ENCODE results near the gene PPIP5K2.
"Not testable (repeated sequence)": the region's sequence is repeated elsewhere in the genome, so short reads cannot be mapped to it uniquely, and the experiment has no call there.

The PPIP5K2 gene

DNA sequence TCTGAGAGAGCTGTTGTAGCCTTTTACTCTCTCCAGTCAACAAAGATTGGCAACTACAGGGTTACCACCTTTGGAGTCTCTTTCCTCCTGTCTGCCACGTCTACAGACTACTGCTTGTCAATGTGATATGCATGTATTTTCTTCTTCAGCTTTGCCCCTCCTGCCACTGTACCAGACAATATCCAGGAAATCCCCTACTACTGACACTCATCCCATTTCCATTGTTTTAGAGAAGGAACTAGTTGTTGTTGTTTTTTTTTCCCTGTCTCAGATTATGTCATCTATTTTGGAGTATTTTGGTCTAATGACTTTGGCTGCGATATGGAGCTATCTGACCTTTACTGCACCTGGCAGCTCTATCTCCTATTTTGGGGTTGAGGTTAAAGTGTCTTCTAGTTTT, 88.4 kb downstream of the PPIP5K2 start:
- no peak for DNase-seq (ENCODE audit: low read depth)

DNA sequence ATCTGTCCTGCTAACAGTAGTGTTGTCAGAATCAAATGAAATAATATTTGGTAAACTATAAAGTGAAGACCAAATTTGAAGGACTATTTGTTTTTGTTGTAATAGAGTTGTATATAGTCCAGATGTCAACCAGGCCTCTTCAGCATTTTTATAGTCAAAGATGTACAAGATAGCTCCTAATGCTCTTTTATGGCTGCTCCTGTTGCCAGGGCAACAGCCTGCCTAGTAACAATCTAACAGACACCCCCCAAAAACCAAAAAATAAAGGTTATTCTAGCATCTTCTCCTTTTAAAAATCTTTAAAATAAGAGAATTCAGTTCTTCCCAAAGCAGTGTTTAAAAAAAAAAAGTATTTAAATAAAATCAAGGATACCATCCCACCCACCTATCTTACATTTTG, 89.0 kb downstream of the PPIP5K2 start:
- no peak for DNase-seq (ENCODE audit: low read depth)

DNA sequence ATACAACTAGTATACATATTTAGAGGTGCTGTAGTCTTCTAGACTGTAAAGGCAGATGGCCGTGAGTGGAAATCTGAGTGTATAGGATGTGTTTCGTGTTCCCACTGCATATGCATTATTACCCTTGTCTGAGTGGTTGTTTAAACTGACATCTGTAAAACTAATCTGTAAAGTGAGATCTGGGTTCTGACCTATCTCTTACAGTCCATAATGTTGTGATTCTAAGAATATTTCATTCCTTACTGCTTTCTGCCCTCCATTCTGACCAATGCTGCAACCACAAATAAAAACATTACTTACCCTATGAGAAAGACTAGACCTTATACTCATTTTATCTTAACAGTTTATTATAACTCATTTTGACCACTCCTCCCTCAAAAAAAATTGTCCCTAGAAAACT, 90.9 kb downstream of the PPIP5K2 start:
- no peak for DNase-seq (ENCODE audit: low read depth)

DNA sequence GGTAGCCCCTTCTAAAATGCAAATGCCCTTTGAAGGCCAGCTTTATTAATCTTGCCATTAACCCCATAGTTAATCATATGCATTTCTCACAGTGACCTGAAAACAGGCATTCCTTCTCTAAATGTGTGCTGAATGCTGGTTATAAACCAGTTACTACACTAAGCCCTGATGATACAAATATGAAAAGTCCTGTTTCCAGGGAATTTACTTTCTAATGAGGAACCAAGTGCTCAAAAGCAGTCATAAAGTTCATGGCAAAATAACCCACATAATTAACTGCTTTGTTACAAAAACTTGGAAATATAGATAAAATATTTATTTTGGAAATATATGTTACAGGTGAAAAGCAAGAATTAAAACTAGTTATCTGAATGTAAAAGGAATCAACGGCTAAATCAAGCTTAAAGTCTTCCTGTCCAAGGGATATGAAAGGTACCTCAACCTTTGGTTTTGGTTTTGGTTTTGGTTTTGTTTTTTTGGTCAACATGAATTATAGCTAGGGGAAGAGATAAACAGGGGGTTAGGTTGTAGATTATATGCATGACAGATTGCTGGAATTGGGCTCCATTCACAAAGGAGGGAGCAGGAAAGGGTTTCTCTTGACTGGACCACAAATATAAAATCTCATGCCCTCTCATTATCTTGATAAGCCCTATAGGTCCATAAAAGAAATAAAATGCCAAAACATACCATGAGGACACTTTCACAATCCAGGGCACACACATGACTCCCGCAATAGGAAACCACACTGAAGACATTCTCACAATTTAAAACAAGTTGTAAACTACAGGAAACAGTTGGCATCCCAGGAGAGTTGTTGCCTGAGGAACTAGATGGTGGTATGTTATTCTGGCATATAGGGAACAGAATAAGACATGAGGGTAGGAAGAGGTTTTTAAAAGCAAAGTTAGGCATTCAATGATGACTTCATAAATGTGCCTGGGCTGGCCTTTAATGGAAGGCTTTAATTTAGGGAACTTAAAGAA, 91.8 kb downstream of the PPIP5K2 start:
- DNase-seq (ENCODE audit: low read depth), result no peak

DNA sequence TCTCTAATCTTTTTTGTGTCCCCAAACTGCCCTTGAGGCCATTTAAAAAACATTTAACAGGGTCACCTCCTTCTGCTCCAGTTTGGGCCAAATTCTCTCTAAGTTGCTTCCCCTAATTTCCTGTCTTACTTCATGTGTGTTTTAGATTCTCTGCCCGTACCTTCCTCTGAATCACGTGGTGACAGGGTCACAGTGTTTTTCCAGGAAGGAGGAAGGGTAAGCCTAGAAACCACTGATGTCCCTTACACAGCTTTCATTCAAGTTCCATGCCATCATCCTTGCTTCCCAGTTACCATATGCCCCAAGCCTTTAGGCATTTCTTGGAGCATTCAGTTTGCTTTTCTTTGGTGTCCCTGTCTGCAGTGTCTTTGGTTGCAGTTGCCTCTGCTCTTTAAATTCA, 96.0 kb downstream of the PPIP5K2 start:
- peak; percentile 26 for DNase-seq (ENCODE audit: low read depth)

DNA sequence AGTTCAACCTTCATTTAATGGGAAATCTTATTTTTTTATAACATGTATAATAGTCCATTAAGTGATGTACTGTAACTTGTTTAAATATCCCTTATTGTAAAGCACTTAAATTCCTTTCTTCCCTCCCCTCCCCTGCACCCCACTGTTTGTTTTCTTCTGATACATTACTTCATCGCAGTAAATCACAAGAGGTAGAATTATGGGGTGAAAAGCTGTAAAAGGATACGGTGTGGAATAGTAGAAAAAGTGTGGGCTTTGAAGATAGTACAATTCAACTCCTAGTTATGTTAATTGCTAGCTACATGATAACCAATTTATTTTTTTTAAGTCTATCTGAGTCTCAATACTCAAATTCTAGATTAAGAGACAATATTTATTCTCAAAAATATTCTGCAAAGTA, 96.6 kb downstream of the PPIP5K2 start:
- DNase-seq (ENCODE audit: low read depth), result no peak

DNA sequence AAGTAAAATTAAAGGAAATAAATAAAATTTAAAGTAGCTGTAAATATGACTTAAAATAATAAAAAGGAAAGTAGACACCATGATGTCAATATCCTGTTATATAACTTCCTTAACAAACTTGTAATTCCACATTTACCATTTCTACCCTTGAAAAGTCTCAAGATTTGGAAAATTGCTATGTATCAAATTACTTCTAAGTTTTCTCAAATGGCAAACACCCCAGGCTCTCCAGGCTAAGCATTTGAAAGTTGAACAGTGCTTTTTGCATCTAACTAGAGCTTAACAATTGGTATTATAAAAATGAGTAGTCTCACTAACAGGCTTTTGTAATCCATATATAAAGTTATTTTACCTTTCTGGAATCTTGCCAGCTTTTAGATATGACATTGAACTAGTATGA, 97.0 kb downstream of the PPIP5K2 start:
- no peak for DNase-seq (ENCODE audit: low read depth)

DNA sequence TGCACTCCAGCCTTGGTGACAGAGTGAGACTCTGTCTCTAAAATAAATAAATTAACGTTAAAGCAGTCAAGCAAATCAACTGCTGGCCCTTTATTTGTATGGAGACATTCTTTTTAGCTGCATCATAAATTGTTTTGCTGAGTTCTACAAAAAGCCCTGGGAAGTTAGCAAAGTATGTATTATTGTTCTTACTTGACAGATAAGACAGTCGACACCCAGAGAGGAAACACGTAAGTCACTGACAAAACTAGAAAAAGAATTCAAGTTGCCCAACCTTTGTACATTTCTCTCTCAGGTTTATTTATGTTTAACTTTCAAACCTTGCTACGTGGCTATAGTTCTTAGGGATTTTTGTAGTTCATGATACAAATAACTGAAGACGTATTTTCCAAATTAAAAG, 98.1 kb downstream of the PPIP5K2 start:
- peak; percentile 85 for DNase-seq (ENCODE audit: low read depth)

DNA sequence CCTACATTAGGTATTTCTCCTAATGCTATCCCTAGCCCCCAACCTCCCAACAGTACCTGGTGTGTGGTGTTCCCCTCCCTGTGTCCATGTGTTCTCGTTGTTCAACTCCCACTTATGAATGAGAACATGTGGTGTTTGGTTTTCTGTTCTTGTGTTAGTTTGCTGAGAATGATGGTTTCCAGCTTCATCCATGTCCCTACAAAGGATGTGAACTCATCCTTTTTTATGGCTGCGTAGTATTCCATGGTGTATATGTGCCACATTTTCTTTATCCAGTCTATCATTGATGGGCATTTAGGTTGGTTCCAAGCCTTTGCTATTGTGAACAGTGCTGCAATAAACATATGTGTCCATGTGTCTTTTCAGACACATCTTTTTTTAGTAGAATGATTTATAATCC, 99.0 kb downstream of the PPIP5K2 start:
- not testable (repeated sequence) for DNase-seq (ENCODE audit: low read depth)

DNA sequence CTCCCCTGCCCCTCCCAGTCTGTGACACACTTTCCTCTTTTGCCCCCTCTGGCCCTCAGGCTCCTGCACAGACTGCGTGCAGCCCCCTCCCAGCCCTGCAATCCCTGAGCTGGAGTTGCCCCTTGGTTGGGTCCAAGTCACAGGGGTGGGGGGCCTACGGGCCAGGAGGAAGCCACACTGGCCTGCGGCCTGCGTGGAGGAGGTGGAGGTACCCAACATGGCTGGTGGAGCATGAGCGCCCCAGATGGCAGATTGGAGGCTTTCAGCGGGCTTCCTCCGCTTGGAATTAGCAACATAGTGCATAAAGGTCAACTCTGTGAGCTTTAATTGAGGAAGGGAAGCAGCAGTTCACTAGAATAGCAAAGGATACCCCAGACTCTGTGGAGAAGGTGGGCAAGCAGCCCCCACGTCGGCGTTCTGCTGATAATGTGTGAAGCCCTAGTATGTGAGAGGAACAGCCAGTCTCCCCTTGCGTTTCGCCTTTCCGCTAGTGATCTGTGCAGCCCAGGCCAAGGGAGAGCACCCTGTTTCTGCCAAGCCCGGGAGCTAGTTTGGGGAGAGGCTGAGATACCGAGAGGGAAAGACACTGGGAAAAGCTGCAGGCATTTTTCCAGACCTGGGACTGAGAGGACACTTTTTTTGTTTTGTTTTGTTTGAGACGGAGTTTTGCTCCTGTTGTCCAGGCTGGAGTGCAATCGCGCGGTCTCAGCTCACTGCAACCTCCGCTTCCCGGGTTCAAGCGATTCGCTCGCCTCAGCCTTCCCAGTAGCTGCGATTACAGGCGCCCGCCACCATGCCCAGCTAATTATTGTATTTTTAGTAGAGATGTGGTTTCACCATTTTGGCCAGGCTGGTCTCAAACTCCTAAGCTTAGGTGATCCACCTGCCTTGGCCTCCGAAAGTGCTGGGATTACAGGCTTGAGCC, 103.2 kb downstream of the PPIP5K2 start:
- no peak for DNase-seq (ENCODE audit: low read depth)

DNA sequence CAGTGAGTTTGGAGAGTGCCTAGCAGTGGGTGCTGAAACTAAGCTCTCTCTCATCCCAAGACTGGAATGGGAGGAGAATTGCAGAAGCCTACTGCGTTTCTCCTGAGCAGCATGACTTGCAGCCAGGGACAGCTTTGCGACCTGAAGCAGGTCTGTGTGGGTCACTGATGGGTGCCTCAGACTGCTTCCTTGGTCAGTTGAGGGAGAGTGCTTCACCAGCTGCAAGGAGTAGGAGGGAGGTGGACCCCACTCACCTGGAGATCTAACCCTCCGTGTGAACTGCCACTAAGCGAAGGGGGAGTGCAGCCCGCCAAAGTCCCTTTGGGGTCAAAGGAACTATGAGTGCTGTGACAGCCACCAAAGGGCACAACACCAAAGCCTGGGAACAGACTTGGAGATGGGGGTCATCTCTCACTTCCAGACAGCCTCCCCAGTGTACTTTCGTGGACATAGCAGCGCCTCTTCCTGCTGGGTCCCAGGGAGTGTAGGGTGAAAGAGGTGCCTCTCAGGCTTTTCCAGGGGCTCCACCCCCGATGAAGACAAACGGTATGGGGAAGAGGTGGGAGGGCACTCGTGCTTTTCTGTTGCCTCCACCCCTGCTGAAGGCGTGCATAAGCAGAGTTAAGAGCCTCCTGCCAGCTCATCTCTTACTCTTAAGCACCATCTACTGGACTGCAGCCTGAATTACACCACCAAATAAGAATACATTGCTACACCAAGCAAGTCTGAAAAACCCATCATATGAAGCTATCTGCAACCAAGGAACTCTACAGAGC, 104.2 kb downstream of the PPIP5K2 start:
- peak; percentile 87 for DNase-seq (ENCODE audit: low read depth)

DNA sequence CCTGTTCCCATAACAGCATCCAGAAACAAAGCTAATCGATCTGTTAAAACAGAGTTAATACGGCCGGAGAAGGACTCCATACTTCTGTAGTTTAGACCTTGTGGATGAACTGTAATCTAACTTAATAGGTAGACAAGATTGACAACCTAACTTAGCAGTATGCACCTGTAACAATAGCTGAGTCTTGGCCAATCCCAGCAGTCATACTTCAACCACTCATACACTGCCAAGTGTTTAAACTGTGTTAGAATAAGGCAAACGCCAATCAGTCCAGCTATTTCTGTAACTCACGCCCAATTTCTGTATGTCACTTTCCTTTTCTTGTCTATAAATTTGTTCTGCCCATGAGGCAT, 104.8 kb downstream of the PPIP5K2 start:
- no peak for DNase-seq (ENCODE audit: low read depth)

DNA sequence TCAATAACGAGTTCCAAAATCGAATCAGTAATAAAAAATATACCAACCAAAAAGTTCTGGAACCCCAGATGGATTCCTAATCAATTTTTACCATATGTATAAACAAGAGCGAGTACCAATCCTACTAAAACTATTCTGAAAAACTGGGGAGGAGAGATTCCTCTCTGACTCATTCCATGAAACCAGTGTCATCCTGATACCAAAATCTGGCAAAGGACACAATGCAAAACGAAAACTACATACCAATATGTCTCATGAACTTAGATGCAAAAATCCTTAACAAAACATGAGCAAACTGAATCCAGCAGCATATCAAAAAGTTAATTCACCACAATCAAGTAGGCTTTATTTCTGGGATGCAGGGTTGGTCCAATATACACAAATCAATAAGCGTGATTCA, 108.0 kb downstream of the PPIP5K2 start:
- DNase-seq (ENCODE audit: low read depth), result peak; percentile 70

DNA sequence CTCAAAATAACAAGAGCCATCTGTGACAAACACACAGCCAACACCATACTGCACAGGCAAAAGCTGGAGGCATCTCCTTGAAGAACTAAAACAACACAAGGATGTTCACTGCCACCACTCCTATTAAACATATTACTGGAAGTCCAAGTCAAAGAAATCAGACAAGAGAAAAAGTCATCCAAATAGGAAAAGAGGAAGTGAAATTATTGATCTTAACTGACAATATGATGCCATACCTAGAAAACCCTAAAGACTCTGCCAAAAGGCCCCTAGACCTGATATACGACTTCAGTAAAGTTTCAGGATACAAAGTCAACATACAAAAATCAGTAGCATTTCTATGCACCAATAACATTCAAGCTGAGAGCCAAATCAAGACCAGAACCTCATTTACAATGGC, 108.5 kb downstream of the PPIP5K2 start:
- DNase-seq (ENCODE audit: low read depth), result no peak

DNA sequence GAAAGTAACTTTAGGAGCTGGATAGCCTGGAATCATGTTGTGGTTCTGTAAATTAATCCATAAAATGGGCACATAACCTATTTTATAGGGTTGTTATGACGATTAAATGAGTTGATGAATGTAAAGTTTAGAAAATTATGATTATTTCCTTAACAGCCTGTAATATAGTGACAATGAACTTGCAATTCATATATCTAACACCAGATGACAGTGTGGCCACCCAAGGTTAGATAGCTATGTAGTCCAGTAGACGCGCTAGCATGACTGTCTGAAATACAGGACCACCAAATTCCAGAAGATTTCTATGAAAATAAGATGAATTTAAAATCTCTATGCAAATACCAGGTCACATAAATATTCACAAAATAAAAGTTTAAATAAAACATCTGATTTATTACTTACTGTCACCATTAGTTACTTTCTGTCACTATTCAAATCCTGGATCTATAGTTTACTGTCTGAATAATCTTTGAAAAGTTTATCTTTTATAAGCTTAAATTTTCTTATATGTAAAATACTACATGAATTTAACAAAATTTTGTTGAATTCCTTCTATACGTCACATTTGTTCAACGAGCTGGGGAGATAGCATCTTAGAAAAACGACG, 112.4 kb downstream of the PPIP5K2 start:
- peak; percentile 60 for DNase-seq (ENCODE audit: low read depth)

DNA sequence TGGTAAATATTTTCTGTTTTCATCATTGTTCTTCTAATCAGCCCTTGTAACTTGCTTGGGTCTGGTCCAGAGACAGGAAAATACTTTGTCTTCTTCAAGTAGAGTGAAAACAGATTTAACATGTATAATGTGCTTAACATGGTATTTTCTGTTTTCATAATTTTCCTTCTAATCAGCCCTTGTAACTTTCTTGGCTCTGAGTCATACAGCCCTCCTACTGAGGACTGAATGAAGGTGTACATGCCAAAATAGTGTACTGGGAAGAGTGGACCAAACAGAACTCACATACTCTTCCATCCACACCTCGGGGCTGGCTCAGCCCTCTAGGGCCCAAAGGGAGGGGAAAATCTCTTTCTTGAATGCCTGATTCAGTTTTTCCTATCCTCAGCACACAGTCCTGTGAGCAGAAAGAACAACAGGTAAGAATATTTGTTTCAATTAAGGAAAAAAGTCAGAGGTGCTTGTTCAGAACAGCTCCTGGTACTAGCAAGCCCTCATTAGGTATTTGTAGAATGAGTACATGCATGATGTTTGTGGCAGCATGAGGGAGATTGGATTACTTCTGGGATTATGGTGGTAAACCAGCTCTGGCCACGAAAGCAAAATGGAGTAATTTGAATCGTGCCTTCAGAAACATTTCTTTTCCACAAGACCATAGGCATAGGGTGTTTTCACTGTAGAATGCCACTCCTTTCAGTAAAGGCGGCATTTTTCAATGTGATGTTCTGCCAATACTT, 114.3 kb downstream of the PPIP5K2 start:
- peak; percentile 56 for DNase-seq (ENCODE audit: low read depth)

DNA sequence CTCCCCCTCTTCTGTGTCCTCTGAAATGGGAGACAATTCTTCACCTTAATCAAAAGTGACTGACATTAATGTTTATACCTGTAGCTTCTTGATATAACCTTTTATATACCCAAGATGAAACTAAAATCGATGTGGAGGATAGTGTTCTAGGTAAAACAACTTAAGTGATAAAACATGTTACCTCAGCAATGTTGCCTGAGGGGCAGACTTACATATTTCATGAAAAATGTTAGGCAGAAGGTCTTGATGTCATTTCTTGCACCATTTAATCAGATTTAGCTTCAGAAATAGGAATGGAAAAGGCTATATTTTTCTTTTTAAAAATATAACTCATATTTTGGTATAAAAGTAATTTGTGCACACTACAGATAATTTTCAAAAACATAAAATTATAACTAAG, 115.8 kb downstream of the PPIP5K2 start:
- no peak for DNase-seq (ENCODE audit: low read depth)

DNA sequence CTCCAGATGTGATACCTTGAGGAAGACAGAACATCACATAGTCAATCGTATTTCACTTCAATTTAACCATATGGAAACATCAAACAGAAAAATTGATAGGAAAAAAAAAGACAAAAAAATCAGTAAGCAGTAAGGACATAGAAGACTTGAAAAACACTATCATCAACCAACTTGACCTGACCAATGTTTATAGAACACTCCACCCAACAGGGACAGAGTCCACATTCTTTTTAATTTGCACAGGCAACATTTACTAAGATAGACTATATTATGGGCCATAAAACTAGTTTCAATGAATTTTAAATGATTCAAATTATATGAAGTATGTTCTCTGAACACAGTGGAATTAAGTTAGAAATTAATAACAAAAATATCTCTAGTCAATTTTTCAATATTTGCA, 117.7 kb downstream of the PPIP5K2 start:
- DNase-seq (ENCODE audit: low read depth), result no peak

DNA sequence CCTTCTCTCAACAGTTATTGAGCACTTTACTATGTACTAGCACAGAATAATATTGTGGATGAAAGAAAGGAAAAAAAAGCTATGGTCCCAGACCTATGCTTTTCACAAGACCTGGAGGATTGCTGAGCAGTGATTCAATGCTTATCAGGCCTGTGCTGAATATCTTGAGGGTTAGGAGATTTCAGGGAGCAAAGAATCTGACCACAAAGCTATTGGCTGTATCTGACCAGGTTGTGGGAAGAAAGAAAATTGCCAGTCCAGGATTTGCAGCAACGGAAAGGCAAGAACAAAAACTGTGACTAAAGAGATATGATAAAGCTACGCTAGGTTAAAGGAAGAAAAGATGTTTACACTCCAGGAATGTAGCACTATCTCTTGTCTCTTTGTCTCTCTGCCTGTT, 123.6 kb downstream of the PPIP5K2 start:
- DNase-seq (ENCODE audit: low read depth), result peak; percentile 22

DNA sequence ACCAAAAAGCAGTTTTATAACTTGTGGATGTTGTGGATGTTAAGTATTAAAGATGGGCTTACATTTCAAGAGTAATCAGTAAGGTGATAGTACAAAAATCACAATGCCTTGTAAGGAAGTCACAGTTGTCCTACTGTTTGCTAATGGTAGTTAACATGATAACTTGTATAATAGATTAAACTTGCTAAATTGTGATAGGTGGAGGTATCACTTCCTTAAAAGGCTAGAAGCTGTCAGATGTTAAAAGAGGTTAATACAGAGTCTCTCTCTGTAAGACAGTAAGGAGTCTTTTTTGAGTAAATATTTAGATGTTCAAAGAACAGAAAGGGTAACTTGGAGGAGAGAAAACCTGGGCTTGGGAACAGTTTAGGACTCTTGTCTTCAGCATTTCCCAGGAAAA, 124.3 kb downstream of the PPIP5K2 start:
- DNase-seq (ENCODE audit: low read depth), result no peak

DNA sequence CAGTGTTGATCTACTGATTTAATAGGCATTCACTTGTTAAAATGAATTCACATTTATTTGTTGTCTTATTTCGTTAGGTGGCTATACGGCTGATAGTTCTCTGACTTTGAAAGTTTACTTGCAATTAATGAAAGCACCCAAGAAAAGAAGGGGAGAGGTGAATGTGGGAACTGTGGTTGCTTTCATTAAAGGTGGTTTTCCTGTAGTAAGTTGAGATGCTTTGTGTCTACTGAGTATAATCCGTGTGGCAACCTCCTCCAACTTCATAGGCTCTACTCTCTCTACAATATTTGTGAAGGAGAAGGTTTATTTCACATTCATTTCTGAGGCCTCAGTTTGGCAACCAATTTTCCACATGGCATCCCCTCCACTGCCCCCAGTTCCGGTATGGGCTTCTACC, 125.7 kb downstream of the PPIP5K2 start:
- DNase-seq (ENCODE audit: low read depth), result no peak

Data from EH (cell line).